ENCODE data around the gene ORMDL2.

DNA sequence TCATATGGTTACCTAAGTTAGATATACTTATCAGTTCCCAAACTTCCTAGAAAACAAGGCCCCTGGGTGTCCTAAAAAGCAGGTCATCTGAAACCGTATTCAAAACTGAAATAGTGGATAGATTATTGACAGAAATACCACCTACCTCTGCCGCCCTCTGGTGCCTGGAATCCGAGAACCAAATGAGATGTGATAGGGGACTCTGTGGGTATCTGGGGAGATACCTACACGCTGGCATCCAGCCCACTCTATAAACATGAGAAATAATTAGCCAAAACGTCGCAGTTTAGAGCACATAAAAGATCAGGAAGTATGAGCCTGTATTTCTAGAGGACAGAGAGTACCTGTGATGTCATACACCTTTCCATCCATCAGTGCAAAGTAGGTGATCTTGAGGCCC, 4.4 kb downstream of the ORMDL2 start:
- TF ChIP-seq, protein P1, sequence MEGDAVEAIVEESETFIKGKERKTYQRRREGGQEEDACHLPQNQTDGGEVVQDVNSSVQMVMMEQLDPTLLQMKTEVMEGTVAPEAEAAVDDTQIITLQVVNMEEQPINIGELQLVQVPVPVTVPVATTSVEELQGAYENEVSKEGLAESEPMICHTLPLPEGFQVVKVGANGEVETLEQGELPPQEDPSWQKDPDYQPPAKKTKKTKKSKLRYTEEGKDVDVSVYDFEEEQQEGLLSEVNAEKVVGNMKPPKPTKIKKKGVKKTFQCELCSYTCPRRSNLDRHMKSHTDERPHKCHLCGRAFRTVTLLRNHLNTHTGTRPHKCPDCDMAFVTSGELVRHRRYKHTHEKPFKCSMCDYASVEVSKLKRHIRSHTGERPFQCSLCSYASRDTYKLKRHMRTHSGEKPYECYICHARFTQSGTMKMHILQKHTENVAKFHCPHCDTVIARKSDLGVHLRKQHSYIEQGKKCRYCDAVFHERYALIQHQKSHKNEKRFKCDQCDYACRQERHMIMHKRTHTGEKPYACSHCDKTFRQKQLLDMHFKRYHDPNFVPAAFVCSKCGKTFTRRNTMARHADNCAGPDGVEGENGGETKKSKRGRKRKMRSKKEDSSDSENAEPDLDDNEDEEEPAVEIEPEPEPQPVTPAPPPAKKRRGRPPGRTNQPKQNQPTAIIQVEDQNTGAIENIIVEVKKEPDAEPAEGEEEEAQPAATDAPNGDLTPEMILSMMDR (IDR thresholded peaks at IDR 0.05; ENCODE audit: low read length), result 0 out of 2 replicates have a peak, but pooled peaks have one; percentile 5
- no peak for TF ChIP-seq EZH2 (optimal IDR thresholded peaks at IDR 0.05; ENCODE audit: low read depth, low read length)
